C1 segment of cervical spinal cord (tissue), 14 donors: ENCODE measurements around the gene ITPRIP.

Experiments
- DNase-seq, 14 donors: peaks; one replicate each; lab custom pipeline; 2025; lab: John Stamatoyannopoulos, UW

ITPRIP gene, protein sequence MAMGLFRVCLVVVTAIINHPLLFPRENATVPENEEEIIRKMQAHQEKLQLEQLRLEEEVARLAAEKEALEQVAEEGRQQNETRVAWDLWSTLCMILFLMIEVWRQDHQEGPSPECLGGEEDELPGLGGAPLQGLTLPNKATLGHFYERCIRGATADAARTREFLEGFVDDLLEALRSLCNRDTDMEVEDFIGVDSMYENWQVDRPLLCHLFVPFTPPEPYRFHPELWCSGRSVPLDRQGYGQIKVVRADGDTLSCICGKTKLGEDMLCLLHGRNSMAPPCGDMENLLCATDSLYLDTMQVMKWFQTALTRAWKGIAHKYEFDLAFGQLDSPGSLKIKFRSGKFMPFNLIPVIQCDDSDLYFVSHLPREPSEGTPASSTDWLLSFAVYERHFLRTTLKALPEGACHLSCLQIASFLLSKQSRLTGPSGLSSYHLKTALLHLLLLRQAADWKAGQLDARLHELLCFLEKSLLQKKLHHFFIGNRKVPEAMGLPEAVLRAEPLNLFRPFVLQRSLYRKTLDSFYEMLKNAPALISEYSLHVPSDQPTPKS

DNA sequence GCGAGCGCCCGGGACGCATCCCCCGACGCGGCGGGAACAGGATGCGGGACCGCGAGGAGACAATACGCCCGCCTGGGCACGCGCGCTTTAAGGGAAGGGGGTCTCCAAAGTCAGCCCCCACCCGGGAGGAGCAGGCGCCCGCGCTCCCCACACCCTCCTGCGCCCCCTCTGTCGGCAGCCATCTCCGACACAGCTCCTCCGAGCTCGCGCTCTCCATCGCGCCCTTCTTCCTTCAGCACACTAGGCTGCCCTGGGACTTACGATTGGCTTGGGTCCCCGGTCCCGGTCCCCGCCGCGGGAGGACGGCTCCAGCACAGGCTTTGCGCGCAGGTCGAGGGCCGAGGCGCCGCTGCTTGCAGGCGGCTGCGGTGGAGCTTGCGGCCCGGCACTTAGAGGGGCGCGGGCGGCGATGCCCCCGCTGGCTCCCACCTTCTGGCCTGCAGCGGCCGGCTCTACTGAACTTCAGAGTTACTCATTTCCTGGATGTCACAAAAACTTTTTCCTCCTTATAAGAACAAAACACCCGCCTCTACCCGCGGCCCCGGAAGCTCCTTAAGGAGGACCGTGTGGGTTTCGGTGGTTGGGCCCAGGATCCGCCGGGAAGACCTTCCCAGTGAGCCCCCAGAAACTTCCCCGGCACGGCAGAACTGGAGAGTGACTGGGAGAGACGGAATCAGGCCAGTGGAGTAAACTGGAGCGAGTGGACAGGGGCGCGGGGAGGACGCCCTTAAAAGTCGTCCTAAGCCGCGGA lies at the start of gene ITPRIP:
ITPRIP (minus strand) TSS at position 481 of the 751 bp plus-strand sequence. CDS start 22,414 bp downstream, outside the sequence.
- peak in 11 of 14 donors; percentile 39 to 78 (median 63) for DNase-seq

DNA sequence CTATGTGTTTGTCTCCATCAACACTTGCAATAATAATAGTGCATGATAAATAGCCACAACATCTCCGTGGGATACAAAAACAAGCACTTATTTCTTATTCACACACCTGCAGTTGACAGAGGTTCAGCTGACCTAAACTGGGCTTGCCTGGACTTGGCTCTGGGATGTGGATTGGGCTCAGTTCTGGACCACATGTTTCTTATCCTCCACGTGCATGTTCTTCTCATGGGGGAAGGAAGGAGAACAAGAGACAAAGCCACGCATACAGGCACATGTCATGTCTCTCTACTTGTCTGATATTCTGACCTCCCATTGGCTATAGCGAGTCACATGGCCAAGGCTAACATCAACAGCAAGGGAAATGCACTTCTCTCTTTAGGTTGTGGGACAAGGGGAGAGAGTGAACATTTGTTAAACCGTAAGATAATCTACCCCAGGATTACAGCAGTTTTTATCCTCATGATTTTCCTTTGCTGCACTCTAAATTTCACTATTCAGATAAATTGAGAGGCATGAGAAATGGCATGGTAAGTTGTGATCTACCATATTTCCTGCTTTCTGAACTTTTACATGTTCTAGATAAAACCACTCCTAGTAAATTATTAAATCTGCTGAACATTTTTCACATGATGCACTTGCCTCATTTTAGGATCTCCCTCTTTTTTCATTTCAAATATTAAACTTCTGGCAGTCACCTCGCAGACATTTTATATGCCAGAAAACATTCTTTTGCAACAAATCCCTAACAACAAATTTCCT lies 49.0 kb upstream of the ITPRIP start:
- no peak for DNase-seq

DNA sequence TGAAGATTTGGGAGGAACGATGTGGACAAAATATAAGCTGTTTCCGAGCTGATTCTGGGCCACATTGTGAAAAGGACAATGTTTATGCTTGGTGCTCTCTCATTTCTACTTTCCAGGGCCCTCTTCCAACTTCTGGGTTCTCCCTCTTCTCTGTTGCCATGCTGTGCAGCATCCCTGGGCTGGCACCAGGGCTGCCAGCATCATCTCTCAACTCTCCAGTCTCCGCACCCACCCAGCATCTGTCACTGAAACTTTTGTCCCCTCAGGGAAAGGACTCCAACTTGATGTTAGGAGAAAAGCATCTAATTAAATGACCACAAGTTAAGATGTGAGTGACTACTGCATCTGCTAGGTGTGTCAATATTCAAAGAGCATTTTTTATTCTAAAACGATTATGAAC lies 42.1 kb upstream of the ITPRIP start:
- DNase-seq = no peak

DNA sequence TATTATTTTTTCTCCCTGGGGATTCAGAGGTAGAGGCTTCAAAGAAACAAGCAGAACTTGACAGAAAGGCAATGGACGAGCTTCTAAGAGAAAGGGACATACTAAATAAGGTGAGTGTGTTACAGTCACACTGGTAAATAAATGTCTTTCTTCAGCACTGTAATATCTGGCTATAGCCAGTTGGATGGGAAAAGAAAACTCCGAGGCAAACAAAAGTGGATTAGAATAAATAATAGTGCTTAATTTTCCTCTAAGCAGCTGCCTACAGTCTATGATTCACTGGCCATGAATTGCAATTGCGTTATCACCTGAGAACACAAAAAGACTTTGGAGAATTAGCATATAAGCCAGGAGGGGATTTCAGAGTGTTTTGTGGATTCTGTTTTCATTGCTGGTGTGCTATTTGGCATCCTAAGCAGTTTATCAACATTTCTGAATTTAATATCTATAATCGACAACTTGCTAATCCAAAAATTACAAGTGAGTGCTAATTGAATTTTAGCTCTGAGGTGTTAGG lies 38.6 kb upstream of the ITPRIP start:
- no peak for DNase-seq

DNA sequence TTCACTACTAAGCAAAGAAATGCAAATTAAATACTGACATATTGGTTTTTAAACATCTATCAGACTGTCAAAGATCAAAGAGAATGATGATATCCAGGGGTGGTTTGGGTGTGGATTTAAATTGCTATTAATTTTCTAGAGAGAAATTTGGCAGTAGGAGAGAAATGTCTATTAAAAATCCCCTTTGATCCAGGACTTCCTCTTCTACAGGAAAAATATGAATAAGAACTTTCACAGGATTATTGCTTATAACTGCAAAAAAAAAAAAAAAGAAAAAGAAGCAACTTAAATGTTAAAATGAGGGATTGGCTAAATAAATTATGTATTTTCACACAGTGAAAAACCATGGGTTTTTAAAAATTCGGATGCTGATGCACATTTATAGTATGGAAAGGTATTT lies 36.3 kb upstream of the ITPRIP start:
- DNase-seq = no peak

DNA sequence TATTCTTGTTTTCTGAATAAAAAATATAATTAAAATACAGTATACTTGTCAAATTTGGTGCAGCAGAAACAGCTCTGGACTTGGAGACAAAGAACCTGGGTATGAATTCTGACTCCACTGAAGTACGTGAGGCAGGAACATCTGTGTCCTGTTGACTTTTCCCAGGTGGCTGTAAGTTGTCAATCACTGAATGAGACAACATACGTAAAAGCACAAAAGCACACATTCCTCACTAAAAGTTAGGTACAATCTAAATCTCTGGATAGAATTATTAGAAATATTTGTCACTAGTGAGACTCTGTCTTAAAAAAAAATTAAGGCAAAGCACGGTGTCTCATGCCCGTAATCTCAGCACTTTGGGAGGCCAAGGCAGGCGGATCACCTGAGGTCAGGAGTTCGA lies 33.5 kb upstream of the ITPRIP start:
- DNase-seq = no peak

DNA sequence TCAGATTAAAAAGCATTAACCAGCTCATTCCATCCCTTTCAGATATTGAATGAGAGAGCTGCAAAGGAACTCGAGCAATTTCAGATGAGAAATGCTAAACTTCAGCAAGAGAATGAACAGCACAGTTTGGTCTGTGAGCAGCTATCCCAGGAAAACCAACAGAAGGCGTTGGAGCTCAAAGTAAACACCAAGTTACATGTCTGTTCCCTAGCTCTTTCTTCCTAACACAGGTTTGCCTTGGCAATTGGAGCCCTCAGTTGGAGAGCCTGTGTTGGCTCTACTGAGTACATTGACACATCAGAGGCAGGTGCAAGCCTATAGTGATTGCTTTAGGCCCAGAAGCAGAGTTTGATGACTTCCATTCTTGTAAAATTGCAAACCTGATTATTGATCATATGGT lies 30.1 kb upstream of the ITPRIP start:
- no peak for DNase-seq

DNA sequence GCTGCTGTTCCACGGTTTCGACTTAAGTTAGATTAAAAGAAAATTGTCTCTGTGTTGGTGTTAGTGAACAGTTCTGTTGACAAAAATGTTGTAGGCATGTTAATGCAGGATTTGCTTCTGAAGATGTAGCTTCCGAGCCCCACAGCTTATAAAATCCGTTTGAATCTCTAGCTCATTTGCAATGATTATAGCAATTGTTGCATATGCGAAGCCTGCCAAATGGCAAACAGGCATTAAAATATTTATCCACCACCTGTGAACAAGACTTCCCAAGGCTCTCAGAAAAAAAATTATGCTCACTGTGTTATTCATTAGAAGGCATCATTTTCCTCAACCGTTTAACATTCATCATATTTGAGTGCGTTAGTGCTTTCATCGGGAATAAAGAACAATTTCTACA lies 29.6 kb upstream of the ITPRIP start:
- DNase-seq = no peak

DNA sequence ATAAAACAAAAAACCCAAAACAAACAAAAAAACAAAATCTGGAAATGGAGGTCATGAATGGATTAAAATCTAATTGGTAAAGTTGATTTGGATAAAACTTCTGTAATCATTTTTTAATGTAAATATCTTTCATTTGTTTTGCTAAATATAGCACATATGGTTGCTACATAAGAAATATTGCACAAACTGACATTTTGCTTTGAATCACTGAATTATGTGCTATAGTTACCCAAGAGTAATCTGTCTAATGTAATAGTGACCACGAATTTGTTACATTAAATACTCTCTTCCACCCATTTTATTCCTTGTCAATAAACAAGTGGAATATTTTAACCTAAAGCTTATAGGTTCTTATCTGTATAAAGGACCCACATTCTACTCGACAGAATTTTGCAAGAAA lies 21.5 kb upstream of the ITPRIP start:
- DNase-seq = no peak

DNA sequence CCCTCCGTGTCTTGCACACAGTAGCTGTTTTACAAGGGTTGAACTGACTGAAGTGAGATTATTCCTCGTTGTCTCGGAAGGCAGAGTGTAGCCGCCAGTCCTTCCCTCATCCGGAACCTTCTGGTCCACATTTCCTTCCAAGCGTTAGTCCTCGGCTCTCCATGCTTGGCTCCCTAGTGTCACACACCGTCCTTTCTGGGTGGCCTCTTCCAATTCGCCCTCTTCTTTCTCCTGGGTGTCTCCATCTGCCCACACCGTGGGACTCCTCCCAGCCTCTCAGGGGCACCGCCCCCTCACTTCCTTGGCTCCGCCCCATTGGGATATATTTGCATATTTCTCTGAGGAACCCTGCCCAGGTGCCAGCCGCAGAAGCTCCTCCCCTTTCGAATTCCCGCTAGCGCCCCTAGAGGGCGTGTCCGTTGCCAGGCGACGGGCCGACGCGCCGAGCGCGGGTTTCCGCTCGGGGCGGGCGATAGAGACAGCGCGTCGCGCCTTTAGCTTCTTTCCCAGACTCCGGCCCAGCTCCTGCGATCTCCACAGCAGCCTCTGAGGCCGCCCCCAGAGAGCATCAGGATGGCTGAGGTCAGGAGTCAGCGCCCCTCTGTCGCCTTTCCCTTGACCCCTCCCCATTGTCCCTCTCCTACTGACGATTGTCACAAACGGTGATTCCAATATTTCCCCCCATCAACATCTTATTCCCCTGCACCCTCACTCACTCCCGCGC lies 15.2 kb upstream of the ITPRIP start, which contains the start of gene CFAP58:
CFAP58 (plus strand) TSS at position 509 of the 724 bp plus-strand sequence; CDS start at position 574, 65 bp downstream.
- DNase-seq = peak in 12 of 14 donors; percentile 34 to 79 (median 64)

DNA sequence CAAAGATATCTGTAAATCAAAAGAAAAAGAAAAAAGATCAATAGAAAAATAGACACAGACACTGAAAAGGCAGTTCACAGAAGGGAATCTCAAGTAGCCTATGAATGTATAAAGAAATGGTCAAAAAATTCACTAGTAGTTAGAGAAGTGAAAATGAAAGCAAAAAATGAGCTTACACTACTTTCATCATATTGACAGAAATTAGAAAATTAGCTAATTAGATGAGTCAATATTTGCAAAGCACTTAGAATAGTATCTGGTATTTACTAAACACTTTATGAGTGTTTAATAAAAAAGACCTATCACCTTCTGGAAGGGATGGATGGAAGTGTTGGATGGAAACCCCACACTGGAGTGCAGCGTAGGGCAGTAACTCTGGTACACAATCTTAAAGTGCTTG lies 13.7 kb upstream of the ITPRIP start:
- no peak for DNase-seq

DNA sequence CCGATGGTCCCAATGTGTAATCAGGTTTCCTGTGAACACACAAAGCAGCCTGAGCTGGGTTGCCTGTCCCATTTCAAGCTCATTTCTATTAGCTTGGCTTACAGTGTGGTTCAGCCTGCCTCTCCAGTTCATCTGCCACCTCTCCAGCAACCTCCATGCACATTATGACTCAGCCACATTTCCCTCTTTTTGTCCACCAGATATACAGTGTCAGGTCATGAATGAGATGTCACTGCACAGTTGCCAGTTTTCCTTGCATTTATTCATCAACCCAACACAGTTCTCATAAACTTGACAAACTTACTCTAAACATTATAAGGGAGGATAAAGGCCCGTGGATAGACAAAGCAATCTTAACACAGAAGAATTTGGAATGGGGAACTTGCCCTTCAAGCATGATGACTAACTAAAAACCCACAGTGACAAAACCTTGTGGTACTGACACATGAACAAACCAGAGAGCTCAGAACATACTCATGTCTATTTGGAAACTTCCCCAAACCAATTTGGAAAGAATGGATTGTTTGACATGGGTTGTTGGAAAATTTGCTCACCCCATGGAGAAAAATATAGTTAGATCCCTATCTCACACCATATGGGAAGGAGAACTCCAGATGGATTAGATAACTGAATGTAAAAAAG lies 12.9 kb upstream of the ITPRIP start:
- no peak for DNase-seq

DNA sequence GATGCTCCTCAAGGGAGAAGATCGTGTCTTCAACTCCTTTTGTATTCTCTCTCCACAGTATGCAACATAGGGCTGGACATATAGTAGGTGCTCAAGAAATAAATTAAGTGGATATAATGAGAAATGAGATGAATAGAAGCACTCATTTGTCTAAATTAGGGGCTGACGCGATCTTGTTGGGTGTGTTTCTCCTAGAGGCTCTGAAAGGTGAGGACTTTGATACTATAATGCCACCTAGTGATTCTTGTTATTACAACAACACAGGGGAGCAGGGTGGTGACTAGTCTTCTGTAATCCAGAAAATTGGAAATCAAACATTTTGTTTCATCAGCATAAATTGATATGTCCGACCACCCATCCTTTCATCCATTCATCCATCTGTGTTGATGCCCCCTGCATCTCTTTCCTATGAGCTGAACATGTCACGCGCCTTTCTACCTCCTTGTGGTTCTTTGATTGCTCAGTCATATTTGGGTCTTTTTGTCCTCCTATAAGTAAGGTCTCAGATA lies 11.9 kb upstream of the ITPRIP start:
- peak in 1 of 14 donors; percentile 3 for DNase-seq

DNA sequence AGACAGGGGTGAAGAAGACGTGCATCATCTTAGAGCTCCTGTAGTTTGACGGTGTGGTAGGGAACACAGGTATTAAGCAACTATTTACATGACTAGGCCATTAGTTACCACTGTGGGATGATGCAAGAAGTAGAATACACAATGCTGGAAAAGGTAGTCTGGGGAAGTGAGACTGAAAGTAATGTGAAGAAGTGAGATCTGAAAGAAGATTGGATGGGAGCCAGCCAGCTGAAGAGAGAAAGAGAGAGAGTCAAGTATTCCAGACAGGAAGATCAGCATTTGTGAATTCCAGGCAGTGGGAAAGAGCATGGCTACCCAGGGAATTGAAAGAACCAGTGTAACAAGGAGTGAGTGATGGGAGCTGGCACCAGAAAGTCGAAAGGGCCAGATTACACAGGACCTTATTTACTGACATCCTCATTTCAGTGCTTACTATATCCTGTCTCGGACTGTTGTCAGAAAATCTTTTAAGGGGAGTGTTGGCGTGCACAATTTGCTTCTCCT lies 11.4 kb upstream of the ITPRIP start:
- peak in 1 of 14 donors; percentile 40 for DNase-seq

DNA sequence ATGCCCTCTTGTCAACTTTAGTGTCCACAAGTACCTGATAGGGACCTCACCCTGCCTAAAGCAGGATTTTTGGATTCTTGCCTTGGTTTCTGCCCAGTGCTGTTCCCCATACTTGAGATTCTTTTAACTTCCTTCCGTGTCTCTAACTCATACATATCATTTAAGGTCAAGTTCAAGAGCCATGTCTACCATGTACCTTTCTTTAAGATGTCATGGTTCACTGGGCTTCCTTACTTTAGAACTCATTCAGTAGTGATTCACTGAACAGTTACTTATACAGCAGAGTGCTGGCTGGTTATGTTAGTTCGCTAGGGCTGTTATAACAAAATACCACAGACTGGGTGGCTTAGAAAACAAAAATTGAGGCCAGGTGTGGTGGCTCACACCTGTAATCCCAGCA lies 10.3 kb upstream of the ITPRIP start:
- DNase-seq = no peak

DNA sequence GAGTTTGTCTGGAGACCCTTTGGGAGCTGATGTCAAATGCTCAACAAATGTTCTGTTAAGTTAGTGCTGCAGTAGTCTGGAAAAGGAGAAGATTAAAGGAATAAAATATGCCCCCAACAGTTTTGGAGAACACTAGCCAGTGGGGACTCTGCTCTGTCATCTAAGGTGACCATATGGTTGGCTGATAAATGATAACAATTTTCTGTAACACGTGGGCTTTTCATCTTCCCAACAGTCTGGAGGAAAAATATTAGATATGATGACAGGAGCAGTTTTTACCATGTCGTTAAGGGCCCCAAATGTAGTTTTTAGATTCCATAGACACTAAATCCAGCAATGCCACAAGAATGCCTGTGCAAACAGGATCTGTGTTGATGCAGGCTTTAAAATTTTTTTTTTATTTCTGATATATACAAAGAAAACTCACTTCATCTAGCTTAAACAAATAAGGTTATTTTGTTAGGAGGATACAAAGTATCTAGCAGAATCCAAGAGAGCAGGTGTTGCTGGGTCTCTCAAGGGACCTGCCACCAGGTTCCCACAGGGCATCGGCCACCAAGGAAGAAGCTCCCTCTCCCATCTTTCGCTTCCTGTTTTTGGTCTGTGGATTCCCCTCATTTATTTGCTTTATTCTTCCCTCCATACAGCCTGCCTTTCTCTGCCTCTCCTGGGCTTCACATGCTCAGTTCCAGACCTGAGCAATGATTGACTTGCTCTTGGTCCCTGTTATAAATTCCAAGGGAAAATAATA lies 9.2 kb upstream of the ITPRIP start:
- DNase-seq = no peak

DNA sequence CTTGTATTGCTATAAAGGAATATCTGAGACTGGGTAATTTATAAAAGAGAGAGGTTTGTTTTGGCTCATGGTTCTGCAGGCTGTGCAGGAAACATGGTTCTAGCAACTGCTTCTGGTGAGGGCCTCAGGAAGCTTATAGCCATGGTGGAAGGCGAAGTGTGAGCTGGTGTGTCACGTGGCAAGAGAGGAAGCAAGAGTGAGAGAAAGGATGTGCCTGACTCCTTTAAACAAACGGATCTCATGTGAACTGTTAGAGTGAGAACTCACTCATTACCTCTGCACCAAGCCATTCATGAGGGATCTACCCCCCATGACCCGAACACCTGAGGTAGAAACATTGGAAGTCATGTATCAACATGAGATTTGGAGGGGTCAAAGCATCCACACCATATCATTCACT lies 7.7 kb upstream of the ITPRIP start:
- DNase-seq = no peak

DNA sequence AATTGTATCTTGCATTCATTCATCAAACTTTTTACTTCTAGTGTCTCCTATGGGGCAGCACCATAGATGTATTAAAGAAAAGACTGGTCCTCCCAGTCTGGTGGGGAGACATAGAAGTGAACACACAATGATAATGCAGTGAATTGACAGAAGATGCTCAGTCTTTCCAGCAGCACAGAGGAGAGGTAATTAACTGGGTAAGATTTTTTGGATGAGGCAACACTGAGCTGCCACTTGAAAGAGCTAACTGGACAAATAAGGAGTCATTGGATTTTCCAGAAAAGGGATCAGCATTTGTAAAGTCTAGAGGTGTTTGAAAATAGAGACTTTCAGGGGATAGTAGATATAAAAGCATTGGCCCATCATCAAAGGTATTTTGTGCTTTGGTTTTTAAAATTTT lies 7.2 kb upstream of the ITPRIP start:
- DNase-seq = no peak

DNA sequence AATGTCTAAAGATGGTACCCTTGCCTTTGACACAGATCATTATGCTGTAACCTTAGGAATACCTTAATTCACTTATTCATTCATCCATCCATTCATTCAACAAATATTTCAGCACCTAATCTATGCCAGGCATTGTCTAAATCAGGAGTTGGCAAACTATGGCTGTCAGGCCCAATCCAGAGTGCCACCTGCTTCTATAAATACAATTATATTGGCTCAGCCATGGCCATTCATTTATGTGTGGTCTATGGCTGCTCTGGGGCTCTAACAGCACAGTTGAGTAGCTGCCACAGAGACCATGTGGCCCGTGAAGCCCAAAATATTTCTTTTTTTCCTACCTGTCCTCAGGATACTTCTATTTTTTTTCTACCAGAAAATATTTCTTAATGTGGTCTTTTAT lies 6.0 kb upstream of the ITPRIP start:
- DNase-seq = no peak
